A673 (cell line): Measurements from ENCODE around the gene TCF12.

ENCODE experiments used
- CTCF ChIP-seq: fragments of 300-800, 200-600 bp; sonication (generic); conservative IDR thresholded peaks from 2 replicates; pipeline ENCODE4 v1.5.1; 2017; ENCODE audit warnings: low read depth, mild to moderate bottlenecking, antibody characterized with exemption, low read length, moderate library complexity, mixed read lengths
- EZH2 ChIP-seq: fragments of 200-600 bp; sonication (generic); IDR thresholded peaks from 2 replicates; pipeline ENCODE4 v1.6.1; 2017; ENCODE audit warnings: borderline replicate concordance, low read depth, mild to moderate bottlenecking, mixed read lengths, antibody characterized with exemption, low read length; ENCODE audit not compliant: poor library complexity, severe bottlenecking

- TF ChIP-seq CTCF (no peak), EZH2 (no peak)
These were observed 142.8 kb downstream of the TCF12 start for GRCh38 chr15:57061281-57061680.
